Measurements from ENCODE around the gene PRKAG3.

The PRKAG3 gene

GRCh38 chr2:218839888-218840287 is 8.3 kb upstream of the PRKAG3 start:
- DNase-seq (ENCODE audit: low spot score), result no peak

DNA sequence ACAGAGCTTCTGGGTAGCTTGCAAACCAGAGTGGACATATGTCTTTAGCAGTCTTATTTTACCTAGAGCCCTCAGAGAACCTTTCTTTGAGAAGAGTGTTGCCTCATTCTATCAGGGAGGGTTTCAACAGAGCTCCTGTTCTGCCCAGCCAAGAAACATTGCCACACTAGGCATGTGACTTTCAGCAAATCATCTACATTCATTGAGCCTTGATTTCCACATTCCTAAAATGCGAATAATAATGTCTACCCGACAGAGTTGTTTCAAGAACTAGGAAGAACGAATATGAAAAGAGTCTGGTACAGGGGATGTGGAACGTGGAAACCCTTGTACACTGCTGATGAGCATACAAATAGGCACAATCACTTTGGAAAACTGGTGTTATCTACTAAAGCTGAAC is 7.8 kb upstream of the PRKAG3 start:
- DNase-seq (ENCODE audit: low spot score), result no peak

GRCh38 chr2:218837495-218837894 is 5.9 kb upstream of the PRKAG3 start:
- no peak for DNase-seq (ENCODE audit: low spot score)

- no peak for DNase-seq (ENCODE audit: low spot score)
Measured at GRCh38 chr2:218834685-218835084, 3.1 kb upstream of the PRKAG3 start.

- no peak for DNase-seq (ENCODE audit: low spot score)
Measured at GRCh38 chr2:218833023-218833609, 1.5 kb upstream of the PRKAG3 start.

GRCh38 chr2:218832520-218832919 is 917 bp upstream of the PRKAG3 start:
- no peak for DNase-seq (ENCODE audit: low spot score)

- DNase-seq (ENCODE audit: low spot score), result no peak
Measured at GRCh38 chr2:218832081-218832480, 478 bp upstream of the PRKAG3 start.

- no peak for DNase-seq (ENCODE audit: low spot score)
Measured at GRCh38 chr2:218830526-218831306, 887 bp downstream of the PRKAG3 start.

DNA sequence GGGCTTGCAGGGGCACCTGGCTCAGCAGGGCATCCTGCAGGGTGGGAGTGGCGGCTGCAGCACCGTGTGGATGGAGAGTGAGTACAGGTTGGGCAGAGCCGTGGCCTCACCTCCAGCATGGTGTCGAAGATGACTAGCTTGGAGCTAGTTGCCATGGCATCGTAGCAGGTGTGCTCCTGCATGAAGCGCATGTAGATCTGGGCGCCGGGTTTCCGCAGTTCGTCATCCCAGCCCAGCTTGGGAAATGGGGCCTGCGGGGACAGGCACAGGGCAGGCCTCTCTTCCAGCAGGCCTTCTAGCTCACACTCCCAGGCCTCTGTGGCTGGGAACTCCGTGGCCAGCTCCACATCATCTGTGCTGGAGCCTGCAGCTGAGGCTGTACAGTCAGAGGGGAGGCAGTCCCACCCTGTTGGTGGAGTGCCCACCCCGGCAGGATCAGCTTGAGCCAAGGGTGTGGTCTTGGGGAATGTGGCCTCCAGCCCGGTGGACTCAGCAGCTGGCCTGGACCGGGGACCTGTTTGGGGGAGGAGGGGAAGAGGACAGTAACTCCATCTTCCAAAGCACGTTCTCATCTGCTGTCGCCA is 1.6 kb downstream of the PRKAG3 start:
- no peak for DNase-seq (ENCODE audit: low spot score)

DNA sequence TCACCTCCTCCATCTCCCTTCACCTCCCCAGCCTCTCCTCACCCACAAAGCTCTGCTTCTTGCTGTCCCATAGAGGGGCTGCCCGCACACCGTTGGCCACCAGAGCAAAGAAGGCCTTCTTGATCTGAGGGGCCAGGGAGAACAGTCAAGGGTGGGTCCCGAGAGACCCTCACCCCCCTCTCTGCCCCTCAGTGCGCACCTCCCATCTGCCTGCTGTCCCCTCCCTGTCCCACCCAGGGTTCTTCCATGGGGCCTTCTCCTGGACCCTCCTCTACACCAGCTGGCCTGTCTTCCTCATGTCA is 3.2 kb downstream of the PRKAG3 start:
- DNase-seq (ENCODE audit: low spot score), result no peak

GRCh38 chr2:218827701-218828476 is 3.7 kb downstream of the PRKAG3 start:
- no peak for DNase-seq (ENCODE audit: low spot score)

GRCh38 chr2:218826791-218827190 is 4.8 kb downstream of the PRKAG3 start:
- no peak for DNase-seq (ENCODE audit: low spot score)

- DNase-seq (ENCODE audit: low spot score), result no peak
Measured at GRCh38 chr2:218824004-218824403, 7.6 kb downstream of the PRKAG3 start.

- DNase-seq (ENCODE audit: low spot score), result no peak
Measured at GRCh38 chr2:218823196-218823855, 8.3 kb downstream of the PRKAG3 start.

- no peak for DNase-seq (ENCODE audit: low spot score)
Measured at GRCh38 chr2:218822622-218823021, 9.0 kb downstream of the PRKAG3 start.

DNA sequence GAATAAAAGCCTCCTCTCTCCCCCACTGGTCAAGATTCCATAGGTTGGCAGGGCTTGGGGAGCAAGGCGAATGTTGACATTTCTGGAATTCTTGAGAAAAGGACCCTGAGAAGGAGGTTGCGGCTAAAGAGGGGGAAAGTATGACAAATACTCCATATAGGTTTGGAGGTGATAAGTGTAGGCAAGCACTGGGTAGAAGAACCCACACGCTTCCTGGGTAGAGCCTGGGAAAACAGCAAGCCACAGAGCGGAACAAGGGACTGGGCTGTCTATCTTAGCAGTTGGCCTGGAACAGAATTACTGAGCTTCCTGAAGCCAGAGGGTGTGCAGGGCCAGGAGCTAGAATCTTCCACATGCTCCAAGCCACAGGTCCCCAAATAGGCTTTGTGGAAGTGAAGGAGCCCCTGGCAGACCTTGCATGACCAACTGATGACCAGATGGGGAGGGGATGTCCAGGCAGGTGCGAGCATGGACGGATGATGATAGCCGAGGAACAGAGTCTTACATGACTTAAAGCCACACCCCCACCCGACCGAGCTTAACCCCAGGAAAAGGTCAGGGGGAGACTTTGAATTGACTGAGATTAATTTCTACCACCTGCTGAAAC is 9.9 kb downstream of the PRKAG3 start:
- no peak for DNase-seq (ENCODE audit: low spot score)

DNA sequence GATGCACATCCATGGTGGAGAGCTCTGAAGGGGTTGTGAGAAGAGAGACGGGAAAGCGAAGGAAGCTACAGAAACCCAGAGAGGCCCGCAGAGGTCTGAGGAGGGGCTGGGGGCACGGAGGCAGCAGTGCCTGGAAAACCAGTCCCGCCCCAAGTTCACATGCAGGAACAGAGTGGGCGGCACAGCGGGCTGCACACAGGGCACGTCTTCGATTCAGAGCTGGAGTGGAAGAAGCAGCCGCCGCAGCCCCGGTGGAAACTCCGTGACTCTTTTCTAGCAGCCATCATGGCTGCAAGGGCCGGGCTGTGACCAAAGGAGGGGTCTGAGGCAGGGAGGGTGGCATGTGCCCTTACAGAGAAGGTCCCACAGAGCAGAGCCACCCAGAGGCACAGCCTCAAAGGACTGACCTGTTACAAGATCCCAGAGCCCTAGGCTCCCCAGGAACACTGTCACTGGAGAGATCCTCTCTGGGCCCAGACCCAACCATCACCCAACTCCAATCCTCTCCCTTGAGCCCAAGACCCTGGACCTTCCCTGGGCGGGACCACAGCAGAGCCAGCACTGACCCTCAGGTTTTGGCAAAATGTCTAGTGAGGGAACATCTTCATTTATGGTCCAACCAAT is 10.7 kb downstream of the PRKAG3 start:
- DNase-seq (ENCODE audit: low spot score), result no peak

DNA sequence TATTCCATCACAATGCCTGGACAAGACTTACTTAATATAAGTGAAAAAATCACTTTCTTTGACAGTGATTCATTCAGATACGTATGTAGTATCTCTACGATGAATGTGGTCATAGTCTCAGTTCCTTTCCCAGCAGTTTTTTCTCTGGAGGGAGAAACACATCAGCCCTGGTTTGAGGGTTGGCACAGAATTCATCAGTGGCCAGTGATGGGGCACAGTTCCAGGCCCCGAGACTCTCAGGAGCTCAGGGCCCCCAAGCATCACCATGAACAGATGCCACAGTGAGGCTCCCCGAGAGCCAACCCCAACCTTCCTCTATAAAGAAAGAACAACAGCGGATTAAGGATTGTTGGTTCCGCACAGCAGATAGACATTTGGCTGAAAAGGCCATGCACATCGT is 12.5 kb downstream of the PRKAG3 start:
- DNase-seq (ENCODE audit: low spot score), result no peak

GRCh38 chr2:218816561-218817011 is 15.0 kb downstream of the PRKAG3 start:
- DNase-seq (ENCODE audit: low spot score), result no peak

DNA sequence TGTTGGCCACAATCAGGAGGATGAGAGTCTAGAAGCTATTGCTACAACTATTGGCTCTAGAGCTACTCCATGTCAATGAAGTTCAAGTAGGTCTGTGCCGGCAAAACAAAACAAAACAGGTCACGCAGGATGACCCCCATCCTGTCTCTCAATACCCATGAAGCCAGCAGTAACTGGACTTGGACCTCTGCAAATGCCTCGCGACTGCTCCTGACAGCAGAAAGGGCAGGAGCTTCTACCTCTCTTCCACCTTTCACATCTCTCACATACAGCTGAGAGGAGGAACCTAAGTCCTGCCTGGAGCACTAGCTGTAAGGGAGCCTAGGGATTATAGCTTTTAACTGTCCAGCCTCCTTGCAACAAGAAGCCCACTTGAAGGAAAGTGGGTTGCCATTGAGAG is 16.0 kb downstream of the PRKAG3 start:
- no peak for DNase-seq (ENCODE audit: low spot score)

DNA sequence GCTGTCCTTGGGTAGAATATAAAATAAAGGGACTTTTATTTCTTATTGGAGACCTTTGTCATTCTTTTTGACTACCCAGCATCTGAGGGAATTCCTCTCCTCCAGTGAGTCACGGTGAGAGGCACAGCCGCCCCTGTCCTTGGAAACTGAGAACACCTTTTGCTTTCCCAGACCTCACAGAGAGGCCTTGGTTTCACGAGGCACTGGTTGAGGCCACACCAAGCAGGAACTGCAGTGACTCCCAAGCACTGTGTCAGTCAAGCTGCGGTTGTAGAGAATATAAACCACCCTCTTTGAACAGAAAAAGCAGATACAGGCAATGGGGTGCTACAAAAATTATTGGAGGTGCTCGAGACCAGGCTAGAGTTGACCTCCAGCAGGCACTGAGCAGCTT is 16.4 kb downstream of the PRKAG3 start:
- no peak for DNase-seq (ENCODE audit: low spot score)

Measured in CD4-positive, alpha-beta T cell treated with Interleukin-15 for 4 hours (primary cell).